Breast epithelium (tissue), 3 donors: ENCODE results near the gene CADPS2.

Source experiments
- CTCF ChIP-seq, 3 donors: fragments of 450-650 bp; IDR thresholded peaks; one replicate each; pipeline ENCODE4 v1.5.1; 2016 to 2017; ENCODE audit warnings: antibody characterized with exemption in 3 of 3, mild to moderate bottlenecking in 3 of 3, moderate library complexity in 3 of 3
- POLR2AphosphoS5 ChIP-seq, 3 donors: sonication (generic); formaldehyde crosslinking; IDR thresholded peaks; one replicate each; pipeline ENCODE4 v1.6.1; 2017; ENCODE audit warnings: antibody characterized with exemption in 3 of 3

DNA sequence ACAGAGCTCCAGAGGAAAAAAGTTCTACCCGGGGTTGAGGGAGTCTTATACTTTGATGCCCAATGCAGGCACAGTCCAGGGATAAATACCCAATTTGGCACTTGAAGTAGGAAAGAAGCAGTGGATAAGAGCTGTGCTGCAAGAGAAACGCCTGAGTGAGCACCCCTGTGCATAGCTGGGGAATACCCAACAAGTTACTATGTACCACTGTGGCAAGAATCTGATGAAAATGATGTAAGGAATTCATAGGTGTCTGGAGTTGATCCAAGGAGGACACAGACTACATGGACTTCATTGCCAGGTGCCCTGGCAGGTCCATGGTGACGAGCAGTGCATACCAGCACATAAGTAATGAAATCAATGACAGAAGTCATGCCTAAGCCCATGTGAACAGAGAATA lies 398.0 kb downstream of the CADPS2 start:
- TF ChIP-seq POLR2AphosphoS5 (IDR thresholded peaks at IDR 0.05) (no peak), CTCF (IDR thresholded peaks at IDR 0.05) (no peak)
